Naive B cell (primary cell): ENCODE measurements around the gene LIPC. TPM values are rescaled to one million over a fixed set of nuclear protein-coding genes. Genes with fewer than 3 reads are reported as not detected.

Experiments used
- ATAC-seq, 2 donors: fragments of 150-1000 bp; cut with Tn5 transposase; 2 replicates each; pipeline ENCODE4 v1.10.0; 2021; ENCODE audit warnings: low read depth in 2 of 2, mild to moderate bottlenecking in 2 of 2, moderate library complexity in 2 of 2
- DNase-seq: peaks from one replicate; pipeline ENCODE4 v3.0.0; 2022
- H3K27ac Mint-ChIP-seq, 6 donors: one replicate each; pipeline ENCODE4 v1.8.0; 2020 to 2022; ENCODE audit warnings: mild to moderate bottlenecking in 6 of 6, mixed read lengths in 6 of 6, moderate library complexity in 5 of 6, inconsistent platforms in 2 of 6
- H3K27me3 Mint-ChIP-seq, 3 donors: one replicate each; pipeline ENCODE4 v1.8.0; 2021 to 2022; ENCODE audit warnings: mixed read lengths in 3 of 3, mild to moderate bottlenecking in 1 of 3
- H3K36me3 Mint-ChIP-seq, 2 donors: one replicate each; pipeline ENCODE4 v1.8.0; 2020 to 2022; ENCODE audit warnings: mixed read lengths in 2 of 2, inconsistent platforms in 1 of 2, mild to moderate bottlenecking in 1 of 2
- H3K4me1 Mint-ChIP-seq, 3 donors: one replicate each; pipeline ENCODE4 v1.8.0; 2020 to 2022; ENCODE audit warnings: mixed read lengths in 3 of 3, inconsistent platforms in 1 of 3, mild to moderate bottlenecking in 1 of 3, moderate library complexity in 1 of 3
- H3K4me3 Mint-ChIP-seq, 8 donors: one replicate each; pipeline ENCODE4 v1.8.0; 2020 to 2022; ENCODE audit warnings: mild to moderate bottlenecking in 8 of 8, mixed read lengths in 8 of 8, moderate library complexity in 8 of 8, inconsistent platforms in 2 of 8
- H3K9me3 Mint-ChIP-seq, 7 donors: one replicate each; pipeline ENCODE4 v1.8.0; 2020 to 2022; ENCODE audit warnings: mixed read lengths in 7 of 7, mild to moderate bottlenecking in 5 of 7, inconsistent platforms in 2 of 7, moderate library complexity in 1 of 7
- polyA plus RNA-seq, 6 donors: library from polyadenylated mRNA; unstranded; fragments of 300-500 nt; fragmentation: Illumina TruSeq; gene quantifications; one replicate each; pipeline ENCODE4 v1.2.3, GENCODE V29; 2021; ENCODE audit warnings: low read depth in 6 of 6

Gene LIPC
- polyA plus RNA-seq, 6 donors from 2014 or later, result 0.33 TPM; not detected in 5

GRCh38 chr15:58494567-58494966, 62.8 kb downstream of the LIPC start:
- Mint-ChIP-seq H3K27ac (no peak overlapping the region), H3K4me1 (peaks cover 0 to 16% (median 11%) of the 10 kb centered on the region in 3 donors), H3K36me3 (no peaks in the 10 kb centered on the region)

GRCh38 chr15:58495891-58496408, 64.2 kb downstream of the LIPC start:
- Mint-ChIP-seq H3K4me3 (no peak overlapping the region), H3K36me3 (no peaks in the 10 kb centered on the region), H3K27ac (no peak overlapping the region), H3K27me3 (peaks cover 0 to 12% (median 5%) of the 10 kb centered on the region in 3 donors), H3K9me3 (peaks cover 0 to 2% (median 0%) of the 10 kb centered on the region in 7 donors), H3K4me1 (peaks cover 0 to 3% (median 0%) of the 10 kb centered on the region in 3 donors)
- DNase-seq (no peak), ATAC-seq (no peak)

More at GRCh38 chr15:58494567-58494966, 62.8 kb downstream of the LIPC start:
- DNase-seq (no peak), ATAC-seq (no peak)
- peaks cover 0 to 7% (median 5%) of the 10 kb centered on the region in 3 donors for H3K27me3 Mint-ChIP-seq
- H3K9me3 Mint-ChIP-seq, result peaks cover 0 to 6% (median 0%) of the 10 kb centered on the region in 7 donors
- H3K4me3 Mint-ChIP-seq, result no peak overlapping the region

- DNase-seq (no peak), ATAC-seq (no peak)
- no peaks in the 10 kb centered on the region for H3K9me3 Mint-ChIP-seq
- no peaks in the 10 kb centered on the region for H3K36me3 Mint-ChIP-seq
- H3K27me3 Mint-ChIP-seq, result peaks cover 0 to 16% (median 5%) of the 10 kb centered on the region in 3 donors
- H3K27ac Mint-ChIP-seq, result peak overlapping the region in 1 of 6 donors; percentile 44
- H3K4me3 Mint-ChIP-seq, result no peak overlapping the region
- H3K4me1 Mint-ChIP-seq, result no peaks in the 10 kb centered on the region
Measured at GRCh38 chr15:58497046-58497785, 65.4 kb downstream of the LIPC start.

GRCh38 chr15:58498821-58499580, 67.2 kb downstream of the LIPC start:
- Mint-ChIP-seq H3K27ac (peak overlapping the region in 1 of 6 donors; percentile 39), H3K9me3 (no peaks in the 10 kb centered on the region), H3K36me3 (no peaks in the 10 kb centered on the region), H3K27me3 (peaks cover 0 to 16% (median 5%) of the 10 kb centered on the region in 3 donors), H3K4me3 (no peak overlapping the region), H3K4me1 (no peaks in the 10 kb centered on the region)
- no peak for ATAC-seq
- no peak for DNase-seq

- H3K27me3 Mint-ChIP-seq, result peaks cover 0 to 21% (median 5%) of the 10 kb centered on the region in 3 donors
- no peaks in the 10 kb centered on the region for H3K4me1 Mint-ChIP-seq
- no peak for DNase-seq
- H3K36me3 Mint-ChIP-seq, result no peaks in the 10 kb centered on the region
- no peaks in the 10 kb centered on the region for H3K9me3 Mint-ChIP-seq
- ATAC-seq, result no peak
- H3K27ac Mint-ChIP-seq, result no peak overlapping the region
- no peak overlapping the region for H3K4me3 Mint-ChIP-seq
Measured at GRCh38 chr15:58501006-58501405, 69.2 kb downstream of the LIPC start.

- Mint-ChIP-seq H3K27me3 (peaks cover 0 to 28% (median 5%) of the 10 kb centered on the region in 3 donors), H3K4me3 (no peak overlapping the region), H3K9me3 (no peaks in the 10 kb centered on the region), H3K27ac (peak overlapping the region in 1 of 6 donors; percentile 23), H3K4me1 (no peaks in the 10 kb centered on the region), H3K36me3 (no peaks in the 10 kb centered on the region)
- DNase-seq, result no peak
- ATAC-seq, result no peak
Measured at GRCh38 chr15:58501636-58502188, 69.9 kb downstream of the LIPC start.

- no peak overlapping the region for H3K27ac Mint-ChIP-seq
- ATAC-seq, result no peak
- no peaks in the 10 kb centered on the region for H3K9me3 Mint-ChIP-seq
- H3K4me1 Mint-ChIP-seq, result no peaks in the 10 kb centered on the region
- DNase-seq, result no peak
- H3K4me3 Mint-ChIP-seq, result no peak overlapping the region
- H3K27me3 Mint-ChIP-seq, result peaks cover 0 to 34% (median 0%) of the 10 kb centered on the region in 3 donors
- no peaks in the 10 kb centered on the region for H3K36me3 Mint-ChIP-seq
Measured at GRCh38 chr15:58503139-58504027, 71.6 kb downstream of the LIPC start.

- Mint-ChIP-seq H3K36me3 (no peaks in the 10 kb centered on the region), H3K4me1 (no peaks in the 10 kb centered on the region), H3K4me3 (no peak overlapping the region), H3K27me3 (peaks cover 0 to 34% (median 0%) of the 10 kb centered on the region in 3 donors), H3K27ac (no peak overlapping the region), H3K9me3 (no peaks in the 10 kb centered on the region)
- DNase-seq (no peak), ATAC-seq (no peak)
Measured at GRCh38 chr15:58504674-58505234, 73.0 kb downstream of the LIPC start.

- peaks cover 0 to 32% (median 0%) of the 10 kb centered on the region in 3 donors for H3K27me3 Mint-ChIP-seq
- no peak for DNase-seq
- no peaks in the 10 kb centered on the region for H3K9me3 Mint-ChIP-seq
- no peaks in the 10 kb centered on the region for H3K4me1 Mint-ChIP-seq
- H3K36me3 Mint-ChIP-seq, result no peaks in the 10 kb centered on the region
- H3K27ac Mint-ChIP-seq, result no peak overlapping the region
- no peak for ATAC-seq
- H3K4me3 Mint-ChIP-seq, result no peak overlapping the region
Measured at GRCh38 chr15:58505581-58505980, 73.8 kb downstream of the LIPC start.

- no peaks in the 10 kb centered on the region for H3K36me3 Mint-ChIP-seq
- H3K9me3 Mint-ChIP-seq, result no peaks in the 10 kb centered on the region
- peaks cover 0 to 27% (median 0%) of the 10 kb centered on the region in 3 donors for H3K27me3 Mint-ChIP-seq
- H3K27ac Mint-ChIP-seq, result no peak overlapping the region
- ATAC-seq (no peak), DNase-seq (no peak)
- no peaks in the 10 kb centered on the region for H3K4me1 Mint-ChIP-seq
- no peak overlapping the region for H3K4me3 Mint-ChIP-seq
Measured at GRCh38 chr15:58506064-58506490, 74.3 kb downstream of the LIPC start.

GRCh38 chr15:58506783-58507668, 75.2 kb downstream of the LIPC start:
- no peaks in the 10 kb centered on the region for H3K36me3 Mint-ChIP-seq
- ATAC-seq, result no peak
- DNase-seq, result no peak
- H3K4me1 Mint-ChIP-seq, result no peaks in the 10 kb centered on the region
- H3K27me3 Mint-ChIP-seq, result peaks cover 0 to 25% (median 0%) of the 10 kb centered on the region in 3 donors
- no peaks in the 10 kb centered on the region for H3K9me3 Mint-ChIP-seq
- H3K27ac Mint-ChIP-seq, result peak overlapping the region in 1 of 6 donors; percentile 8
- H3K4me3 Mint-ChIP-seq, result peak overlapping the region in 1 of 8 donors; percentile 44

- H3K9me3 Mint-ChIP-seq, result no peaks in the 10 kb centered on the region
- peaks cover 0 to 25% (median 0%) of the 10 kb centered on the region in 3 donors for H3K27me3 Mint-ChIP-seq
- no peaks in the 10 kb centered on the region for H3K4me1 Mint-ChIP-seq
- H3K36me3 Mint-ChIP-seq, result no peaks in the 10 kb centered on the region
- ATAC-seq, result no peak
- no peak overlapping the region for H3K27ac Mint-ChIP-seq
- H3K4me3 Mint-ChIP-seq, result no peak overlapping the region
- no peak for DNase-seq
Measured at GRCh38 chr15:58509556-58509955, 77.8 kb downstream of the LIPC start.
